SJSA1 (cell line): Measurements from ENCODE around the gene PROC. TPM values are rescaled to one million over a fixed set of nuclear protein-coding genes. Genes with fewer than 3 reads are reported as not detected.
"Not testable (repeated sequence)": the region's sequence is repeated elsewhere in the genome, so short reads cannot be mapped to it uniquely, and the experiment has no call there.

Experiments
- DNase-seq, 2 experiments: peaks; one replicate each; pipeline ENCODE4 v3.0.0-alpha.2; 2015 to 2020; ENCODE audit warnings: low spot score in 2 of 2, low read depth in 1 of 2
- H3K27ac ChIP-seq: fragments of 250-450 bp; sonication (Bioruptor Pico); 2 replicates; pipeline ENCODE4 v1.5.1; 2020; ENCODE audit warnings: mild to moderate bottlenecking, moderate library complexity
- H3K27me3 ChIP-seq: fragments of 250-450 bp; sonication (Bioruptor Pico); replicated peaks from 2 replicates; pipeline ENCODE4 v1.5.1; 2020; ENCODE audit warnings: mild to moderate bottlenecking, moderate library complexity
- H3K36me3 ChIP-seq: fragments of 250-450 bp; sonication (Bioruptor Pico); 2 replicates; pipeline ENCODE4 v1.5.1; 2020; ENCODE audit warnings: mild to moderate bottlenecking
- H3K4me1 ChIP-seq: fragments of 250-450 bp; sonication (Bioruptor Pico); replicated peaks from 2 replicates; pipeline ENCODE4 v1.6.1; 2021; ENCODE audit warnings: mild to moderate bottlenecking
- H3K4me3 ChIP-seq: fragments of 250-450 bp; sonication (Bioruptor Pico); 2 replicates; pipeline ENCODE4 v1.5.1; 2020; ENCODE audit warnings: mild to moderate bottlenecking
- H3K9me3 ChIP-seq: fragments of 250-450 bp; sonication (Bioruptor Pico); replicated peaks from 2 replicates; pipeline ENCODE4 v1.5.1; 2020; ENCODE audit warnings: mild to moderate bottlenecking
- total RNA-seq: library from RNA; depleted of rRNA; stranded (reverse); fragments of >200 nt; shearing (Covaris generic); gene quantifications from 2 replicates; pipeline ENCODE4 v1.2.3, GENCODE V29; 2014

The PROC gene
- total RNA-seq, 1 experiment from 2014 or later: 0.63 TPM

GRCh38 chr2:127431408-127432023 is 13.3 kb downstream of the PROC start:
- Histone ChIP-seq H3K4me3 (no peak overlapping the region), H3K27ac (peak overlapping the region; percentile 4; the same call in 1 of the 2 replicates), H3K9me3 (no peaks in the 10 kb centered on the region), H3K36me3 (no peaks in the 10 kb centered on the region), H3K27me3 (no peaks in the 10 kb centered on the region), H3K4me1 (peaks cover 11% of the 10 kb centered on the region)
- DNase-seq: peak; percentile 61 to 66

DNA sequence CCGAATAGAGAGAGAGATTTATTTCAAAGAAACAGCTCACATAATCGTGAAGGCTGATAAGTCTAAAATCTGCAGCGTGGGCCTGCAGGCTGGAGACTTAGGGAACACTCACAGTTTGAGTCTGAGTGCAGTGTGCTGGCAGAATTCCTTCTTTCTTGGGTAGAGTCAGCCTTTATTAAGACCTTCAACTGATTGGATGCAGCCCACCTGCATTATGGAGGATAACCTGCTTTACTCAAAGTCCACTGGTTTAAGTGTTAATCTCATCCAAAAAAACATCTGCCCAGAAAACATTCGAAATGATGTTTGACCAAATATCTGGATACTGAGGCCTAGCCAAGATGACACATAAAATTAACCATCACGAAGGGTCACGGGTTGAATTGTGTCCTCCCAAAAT is 16.3 kb downstream of the PROC start:
- H3K27me3 ChIP-seq: no peaks in the 10 kb centered on the region
- no peaks in the 10 kb centered on the region for H3K36me3 ChIP-seq
- no peaks in the 10 kb centered on the region for H3K9me3 ChIP-seq
- peaks cover 11% of the 10 kb centered on the region for H3K4me1 ChIP-seq
- H3K27ac ChIP-seq: no peak overlapping the region
- H3K4me3 ChIP-seq: no peak overlapping the region
- DNase-seq: no peak

GRCh38 chr2:127437056-127437455 is 18.8 kb downstream of the PROC start:
- no peak overlapping the region for H3K4me3 ChIP-seq
- H3K27me3 ChIP-seq: no peaks in the 10 kb centered on the region
- no peaks in the 10 kb centered on the region for H3K9me3 ChIP-seq
- H3K36me3 ChIP-seq: no peaks in the 10 kb centered on the region
- no peak for DNase-seq
- H3K27ac ChIP-seq: no peak overlapping the region
- H3K4me1 ChIP-seq: peaks cover 4% of the 10 kb centered on the region

GRCh38 chr2:127437781-127438726 is 19.8 kb downstream of the PROC start:
- no peaks in the 10 kb centered on the region for H3K36me3 ChIP-seq
- H3K27ac ChIP-seq: no peak overlapping the region
- no peaks in the 10 kb centered on the region for H3K4me1 ChIP-seq
- no peaks in the 10 kb centered on the region for H3K27me3 ChIP-seq
- no peak for DNase-seq
- no peaks in the 10 kb centered on the region for H3K9me3 ChIP-seq
- no peak overlapping the region for H3K4me3 ChIP-seq

GRCh38 chr2:127439343-127439742 is 21.1 kb downstream of the PROC start:
- Histone ChIP-seq H3K36me3 (no peaks in the 10 kb centered on the region), H3K27me3 (no peaks in the 10 kb centered on the region), H3K4me1 (no peaks in the 10 kb centered on the region), H3K9me3 (no peaks in the 10 kb centered on the region), H3K27ac (no peak overlapping the region), H3K4me3 (no peak overlapping the region)
- DNase-seq: no peak

- Histone ChIP-seq H3K9me3 (no peaks in the 10 kb centered on the region), H3K27me3 (no peaks in the 10 kb centered on the region), H3K4me3 (no peak overlapping the region), H3K4me1 (peaks cover 43% of the 10 kb centered on the region), H3K36me3 (no peaks in the 10 kb centered on the region), H3K27ac (peak overlapping the region; percentile 64)
- DNase-seq: peak in 1 of 2 experiments; percentile 81
Observed at GRCh38 chr2:127448526-127448925, 30.3 kb downstream of the PROC start.

DNA sequence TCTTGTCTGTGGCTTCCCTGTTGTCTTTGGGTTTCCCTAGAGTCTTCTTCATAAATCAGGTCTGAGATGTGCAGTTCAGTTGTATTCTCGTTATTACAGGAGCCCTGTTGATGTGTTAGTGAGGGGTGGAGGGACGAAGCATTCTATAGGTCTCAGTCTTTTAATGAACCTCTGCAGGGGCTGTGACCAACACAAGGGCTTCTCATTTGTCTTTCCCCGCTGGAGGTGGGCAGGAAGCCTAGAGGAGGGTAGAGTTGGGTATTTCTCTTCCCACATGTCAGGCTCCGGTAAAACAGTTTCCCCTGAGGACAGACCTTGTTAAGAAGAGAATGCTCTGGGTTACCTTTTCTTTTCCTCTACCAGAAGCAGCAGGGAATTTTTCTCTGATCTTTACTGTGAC is 31.2 kb downstream of the PROC start:
- H3K4me3 ChIP-seq: no peak overlapping the region
- peaks cover 47% of the 10 kb centered on the region for H3K4me1 ChIP-seq
- DNase-seq: peak in 1 of 2 experiments; percentile 45
- no peaks in the 10 kb centered on the region for H3K27me3 ChIP-seq
- no peaks in the 10 kb centered on the region for H3K36me3 ChIP-seq
- H3K9me3 ChIP-seq: no peaks in the 10 kb centered on the region
- H3K27ac ChIP-seq: peak overlapping the region; percentile 64

- no peaks in the 10 kb centered on the region for H3K36me3 ChIP-seq
- DNase-seq: no peak
- no peaks in the 10 kb centered on the region for H3K9me3 ChIP-seq
- no peak overlapping the region for H3K4me3 ChIP-seq
- H3K27me3 ChIP-seq: no peaks in the 10 kb centered on the region
- peak overlapping the region; percentile 64 for H3K27ac ChIP-seq
- H3K4me1 ChIP-seq: peaks cover 52% of the 10 kb centered on the region
Observed at GRCh38 chr2:127449898-127450297, 31.7 kb downstream of the PROC start.

- no peak overlapping the region for H3K4me3 ChIP-seq
- H3K36me3 ChIP-seq: no peaks in the 10 kb centered on the region
- peaks cover 55% of the 10 kb centered on the region for H3K4me1 ChIP-seq
- peak in 1 of 2 experiments; percentile 22 for DNase-seq
- H3K27ac ChIP-seq: no peak overlapping the region
- no peaks in the 10 kb centered on the region for H3K27me3 ChIP-seq
- no peaks in the 10 kb centered on the region for H3K9me3 ChIP-seq
Observed at GRCh38 chr2:127451981-127452380, 33.8 kb downstream of the PROC start.

GRCh38 chr2:127452423-127452822 is 34.2 kb downstream of the PROC start:
- not testable (repeated sequence) for H3K4me3 ChIP-seq, DNase-seq, H3K27me3 ChIP-seq, H3K9me3 ChIP-seq, H3K27ac ChIP-seq, H3K36me3 ChIP-seq
- H3K4me1 ChIP-seq: peaks cover 51% of the 10 kb centered on the region

GRCh38 chr2:127453013-127453391 is 34.8 kb downstream of the PROC start:
- Histone ChIP-seq H3K27me3 (no peaks in the 10 kb centered on the region), H3K9me3 (no peaks in the 10 kb centered on the region), H3K36me3 (no peaks in the 10 kb centered on the region), H3K27ac (no peak overlapping the region), H3K4me3 (no peak overlapping the region), H3K4me1 (peaks cover 45% of the 10 kb centered on the region)
- DNase-seq: no peak

GRCh38 chr2:127453392-127454171 is 35.4 kb downstream of the PROC start:
- H3K27ac ChIP-seq: no peak overlapping the region
- H3K36me3 ChIP-seq: no peaks in the 10 kb centered on the region
- no peak overlapping the region for H3K4me3 ChIP-seq
- DNase-seq: peak in 1 of 2 experiments; percentile 37
- H3K27me3 ChIP-seq: no peaks in the 10 kb centered on the region
- no peaks in the 10 kb centered on the region for H3K9me3 ChIP-seq
- H3K4me1 ChIP-seq: peaks cover 39% of the 10 kb centered on the region

- no peaks in the 10 kb centered on the region for H3K27me3 ChIP-seq
- H3K4me3 ChIP-seq: no peak overlapping the region
- no peaks in the 10 kb centered on the region for H3K36me3 ChIP-seq
- H3K9me3 ChIP-seq: no peaks in the 10 kb centered on the region
- DNase-seq: peak in 1 of 2 experiments; percentile 22
- H3K4me1 ChIP-seq: peaks cover 26% of the 10 kb centered on the region
- no peak overlapping the region for H3K27ac ChIP-seq
Observed at GRCh38 chr2:127454595-127455565, 36.7 kb downstream of the PROC start.
